Thyroid gland (tissue), 4 donors: Measurements from ENCODE around the gene TNFRSF25. TPM values are rescaled to one million over a fixed set of nuclear protein-coding genes. Genes with fewer than 3 reads are reported as not detected.
"Not testable (repeated sequence)": the region's sequence is repeated elsewhere in the genome, so short reads cannot be mapped to it uniquely, and the experiment has no call there.

Experiments
- DNase-seq, 2 donors: peaks; one replicate each; pipeline ENCODE4 v3.0.0-alpha.2; 2019
- H3K27ac ChIP-seq, 3 donors: fragments of 200-600 bp; sonication (generic); 1 replicate in 2 of 3; 2 replicates in 1 of 3; pipeline ENCODE4 v1.5.1; 2016 to 2019; ENCODE audit warnings: mild to moderate bottlenecking in 1 of 3, moderate library complexity in 1 of 3
- H3K27me3 ChIP-seq: fragments of 200-600 bp; sonication (generic); one replicate; pipeline ENCODE4 v1.5.1; 2019
- H3K36me3 ChIP-seq, 2 donors: fragments of 200-600 bp; sonication (generic); one replicate each; pipeline ENCODE4 v1.5.1; 2016 to 2019
- H3K4me1 ChIP-seq, 2 donors: fragments of 200-600 bp; sonication (generic); one replicate each; pipeline ENCODE4 v1.5.1; 2017 to 2019
- H3K4me3 ChIP-seq, 3 donors: fragments of 200-600 bp; sonication (generic); replicated peaks in 1 of 3; 1 replicate in 2 of 3; 2 replicates in 1 of 3; pipeline ENCODE4 v1.5.1; 2016; ENCODE audit warnings: mild to moderate bottlenecking in 1 of 3
- H3K9me3 ChIP-seq: fragments of 200-600 bp; sonication (generic); one replicate; pipeline ENCODE4 v1.5.1; 2017
- CTCF ChIP-seq, 6 experiments: fragments of 200-600 bp in 3 of 6; fragments of 450-650 bp in 3 of 6; sonication (generic) in 3 of 6; IDR thresholded peaks; one replicate each; pipeline ENCODE4 v1.5.1; 2016 to 2019; ENCODE audit warnings: antibody characterized with exemption in 6 of 6, mild to moderate bottlenecking in 2 of 6, inconsistent platforms in 1 of 6, moderate library complexity in 1 of 6
- POLR2A ChIP-seq, 2 donors: fragments of 450-650 bp; IDR thresholded peaks; one replicate each; pipeline ENCODE4 v1.6.1; 2017; ENCODE audit warnings: antibody characterized with exemption in 2 of 2, mild to moderate bottlenecking in 2 of 2, moderate library complexity in 1 of 2
- WGBS, 2 donors: methylation state at CpG; one replicate each; pipeline ENCODE4 v1.1.5; 2017; 5-methylcytosine and 5-hydroxymethylcytosine counted together
- intact Hi-C: fragments of 100-400 bp; cut with DNase I; formaldehyde crosslinking; loops from one replicate; pipeline ENCODE4 v1.15.1; 2023
- total RNA-seq, 4 donors: library from RNA; depleted of rRNA; stranded (reverse); fragments of >200 nt; gene quantifications; one replicate each; pipeline ENCODE4 v1.2.3, GENCODE V29; 2016

The TNFRSF25 gene
- total RNA-seq, 4 donors from 2014 or later: 2.2 to 18.9 (median 10.7) TPM

- intact Hi-C loops: no loop called here
- Histone ChIP-seq H3K4me1 (peaks cover 16 to 45% of the 10 kb centered on the region in 2 donors), H3K27me3 (no peaks in the 10 kb centered on the region), H3K36me3 (no peaks in the 10 kb centered on the region), H3K27ac (no peak overlapping the region), H3K9me3 (no peaks in the 10 kb centered on the region), H3K4me3 (no peak overlapping the region)
- DNase-seq: no peak
- WGBS, 2 donors: 83 to 86% methylated on average over 12 to 13 of the region's 14 CpGs
- TF ChIP-seq POLR2A (IDR thresholded peaks at IDR 0.05) (no peak), CTCF (IDR thresholded peaks at IDR 0.05) (no peak)
These were observed 29.8 kb upstream of the TNFRSF25 start for GRCh38 chr1:6495540-6496364.

- no peaks in the 10 kb centered on the region for H3K9me3 ChIP-seq
- H3K36me3 ChIP-seq: no peaks in the 10 kb centered on the region
- H3K4me1 ChIP-seq: peaks cover 19 to 47% of the 10 kb centered on the region in 2 donors
- WGBS, 2 donors: 50 to 64% methylated on average over 2 of the region's 13 CpGs
- intact Hi-C loops: no loop called here
- H3K4me3 ChIP-seq: no peak overlapping the region
- DNase-seq: peak in 1 of 2 donors; percentile 34
- TF ChIP-seq CTCF (IDR thresholded peaks at IDR 0.05) (no peak), POLR2A (IDR thresholded peaks at IDR 0.05) (no peak)
- H3K27me3 ChIP-seq: no peaks in the 10 kb centered on the region
- H3K27ac ChIP-seq: no peak overlapping the region
These were observed 29.1 kb upstream of the TNFRSF25 start for GRCh38 chr1:6495041-6495441.

GRCh38 chr1:6494627-6495026, 28.7 kb upstream of the TNFRSF25 start:
- no peaks in the 10 kb centered on the region for H3K27me3 ChIP-seq
- no peak overlapping the region for H3K27ac ChIP-seq
- H3K9me3 ChIP-seq: no peaks in the 10 kb centered on the region
- no peaks in the 10 kb centered on the region for H3K36me3 ChIP-seq
- WGBS, 2 donors: 89% methylated on average over 4 of the region's 4 CpGs
- no peak for DNase-seq
- H3K4me1 ChIP-seq: peaks cover 21 to 51% of the 10 kb centered on the region in 2 donors
- H3K4me3 ChIP-seq: no peak overlapping the region
- TF ChIP-seq CTCF (IDR thresholded peaks at IDR 0.05): no peak
- no peak for TF ChIP-seq POLR2A (IDR thresholded peaks at IDR 0.05)
- intact Hi-C loops: no loop called here

- WGBS, 2 donors: 92 to 98% methylated on average over 4 of the region's 4 CpGs
- H3K9me3 ChIP-seq, intact Hi-C loops, H3K27ac ChIP-seq, H3K4me3 ChIP-seq, H3K36me3 ChIP-seq, H3K27me3 ChIP-seq, DNase-seq: not testable (repeated sequence)
- H3K4me1 ChIP-seq: peaks cover 21 to 58% of the 10 kb centered on the region in 2 donors
These were observed 27.9 kb upstream of the TNFRSF25 start for GRCh38 chr1:6493834-6494223.

- no peak for TF ChIP-seq CTCF (IDR thresholded peaks at IDR 0.05)
- TF ChIP-seq POLR2A (IDR thresholded peaks at IDR 0.05): no peak
- no peak overlapping the region for H3K4me3 ChIP-seq
- H3K27me3 ChIP-seq: no peaks in the 10 kb centered on the region
- H3K27ac ChIP-seq: peak overlapping the region in 1 of 3 donors; percentile 17
- peaks cover 18 to 45% of the 10 kb centered on the region in 2 donors for H3K4me1 ChIP-seq
- intact Hi-C loops: no loop called here
- H3K36me3 ChIP-seq: no peaks in the 10 kb centered on the region
- 81 to 85% methylated on average over 8 to 9 of the region's 10 CpGs for WGBS, 2 donors
- DNase-seq: no peak
- no peaks in the 10 kb centered on the region for H3K9me3 ChIP-seq
These were observed 26.0 kb upstream of the TNFRSF25 start for GRCh38 chr1:6491966-6492365.
